HFF-Myc (cell line): ENCODE data around the gene PDE10A.

Experiments
- DNase-seq: peaks from one replicate; pipeline ENCODE4 v3.0.0-alpha.2; 2011; ENCODE audit warnings: low read depth; ENCODE audit errors: extremely low read depth
- H3K4me3 ChIP-seq: replicated peaks from 2 replicates; pipeline ENCODE4 v1.5.1; 2011; ENCODE audit warnings: low read depth, mild to moderate bottlenecking, control low read depth, low read length
- TF ChIP-seq, protein P1 (sequence below): IDR thresholded peaks from 2 replicates; pipeline ENCODE4 v1.5.1; 2012; ENCODE audit warnings: mild to moderate bottlenecking, low read depth, low read length, control low read depth; ENCODE audit errors: missing control alignments

Gene PDE10A

DNA sequence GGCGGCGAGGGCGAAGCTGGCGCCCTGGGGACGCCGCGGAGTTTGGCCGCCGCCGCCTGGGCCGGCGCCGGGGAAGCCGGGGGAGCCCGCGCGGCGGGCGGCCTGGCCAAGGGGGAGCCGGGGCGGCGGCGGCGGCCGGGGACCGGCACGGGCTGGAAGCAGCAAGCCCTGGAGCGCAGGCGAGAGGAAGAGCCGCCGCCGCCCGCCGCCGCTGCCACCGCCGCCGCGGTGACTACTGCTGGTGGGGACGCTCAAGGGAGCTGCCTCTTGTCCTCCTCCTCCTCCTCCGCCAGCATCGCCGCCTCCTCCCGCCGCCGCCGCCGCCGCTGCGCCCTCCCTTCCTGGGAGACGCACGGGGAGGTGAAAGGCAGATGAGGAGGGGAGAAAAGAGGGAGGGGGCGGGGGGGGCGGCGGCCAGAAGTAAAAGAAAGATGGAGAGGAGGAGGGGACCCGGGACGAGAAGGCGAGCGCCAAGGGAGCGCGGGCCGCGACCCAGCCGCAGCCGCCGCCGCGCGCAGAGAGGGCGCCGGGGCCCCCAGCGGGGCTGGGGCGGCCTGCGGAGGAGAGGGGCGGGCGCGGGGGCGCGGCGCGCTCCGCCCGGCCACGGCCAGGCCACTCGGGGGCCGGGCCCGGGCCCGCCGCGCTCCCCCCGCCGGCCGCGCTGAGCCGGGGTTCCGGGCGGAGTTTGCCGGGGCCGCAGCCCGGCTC, 846 bp downstream of the PDE10A start:
- H3K4me3 ChIP-seq, result no peak overlapping the region
- TF ChIP-seq, protein P1, sequence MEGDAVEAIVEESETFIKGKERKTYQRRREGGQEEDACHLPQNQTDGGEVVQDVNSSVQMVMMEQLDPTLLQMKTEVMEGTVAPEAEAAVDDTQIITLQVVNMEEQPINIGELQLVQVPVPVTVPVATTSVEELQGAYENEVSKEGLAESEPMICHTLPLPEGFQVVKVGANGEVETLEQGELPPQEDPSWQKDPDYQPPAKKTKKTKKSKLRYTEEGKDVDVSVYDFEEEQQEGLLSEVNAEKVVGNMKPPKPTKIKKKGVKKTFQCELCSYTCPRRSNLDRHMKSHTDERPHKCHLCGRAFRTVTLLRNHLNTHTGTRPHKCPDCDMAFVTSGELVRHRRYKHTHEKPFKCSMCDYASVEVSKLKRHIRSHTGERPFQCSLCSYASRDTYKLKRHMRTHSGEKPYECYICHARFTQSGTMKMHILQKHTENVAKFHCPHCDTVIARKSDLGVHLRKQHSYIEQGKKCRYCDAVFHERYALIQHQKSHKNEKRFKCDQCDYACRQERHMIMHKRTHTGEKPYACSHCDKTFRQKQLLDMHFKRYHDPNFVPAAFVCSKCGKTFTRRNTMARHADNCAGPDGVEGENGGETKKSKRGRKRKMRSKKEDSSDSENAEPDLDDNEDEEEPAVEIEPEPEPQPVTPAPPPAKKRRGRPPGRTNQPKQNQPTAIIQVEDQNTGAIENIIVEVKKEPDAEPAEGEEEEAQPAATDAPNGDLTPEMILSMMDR, result no peak
- no peak for DNase-seq

DNA sequence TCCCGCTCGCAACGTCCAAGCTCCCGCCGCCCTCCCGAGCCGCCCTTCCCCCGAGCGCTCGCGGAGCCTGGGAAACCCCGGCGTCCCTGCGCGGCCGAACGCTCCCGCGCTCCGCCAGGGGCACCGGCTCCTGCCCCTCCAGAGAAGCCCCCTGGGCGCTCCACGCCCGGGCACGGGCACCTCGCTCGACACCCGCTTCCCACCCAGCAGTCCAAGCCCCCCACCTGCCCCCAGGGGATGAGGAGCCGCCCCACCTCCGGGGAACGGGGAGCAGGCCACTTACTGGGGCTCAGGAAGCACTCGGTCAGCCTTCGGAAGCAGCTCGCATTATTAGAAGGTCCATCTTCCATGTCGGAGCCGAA, 1.4 kb downstream of the PDE10A start:
- DNase-seq, result no peak
- no peak overlapping the region for H3K4me3 ChIP-seq
- TF ChIP-seq, protein P1, result no peak

- no peak overlapping the region for H3K4me3 ChIP-seq
- TF ChIP-seq, protein P1, result no peak
- DNase-seq, result no peak
Observed at GRCh38 chr6:165660857-165661663, 2.0 kb downstream of the PDE10A start.

- H3K4me3 ChIP-seq, result no peak overlapping the region
- TF ChIP-seq, protein P1, result no peak
- no peak for DNase-seq
Observed at GRCh38 chr6:165659945-165660856, 2.8 kb downstream of the PDE10A start.

GRCh38 chr6:165658395-165659058, 4.5 kb downstream of the PDE10A start:
- TF ChIP-seq, protein P1, result no peak
- H3K4me3 ChIP-seq, result no peak overlapping the region
- no peak for DNase-seq

DNA sequence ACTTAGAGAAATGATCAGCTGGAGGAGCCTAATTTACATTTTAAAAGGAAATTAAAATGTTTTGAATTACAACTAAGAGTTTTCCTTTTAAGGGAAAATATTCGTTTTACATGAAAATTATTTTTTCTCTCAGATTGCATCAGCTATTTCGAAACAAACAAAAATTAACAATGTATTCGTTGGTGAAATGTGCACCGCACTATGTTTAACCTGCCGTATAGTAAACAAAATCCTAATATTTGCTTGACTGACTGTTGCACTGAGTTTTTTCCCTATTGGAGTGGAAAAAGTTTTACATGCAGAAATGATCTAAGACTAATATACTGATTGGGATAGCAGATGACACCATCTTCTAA, 5.7 kb downstream of the PDE10A start:
- TF ChIP-seq, protein P1, result no peak
- no peak for DNase-seq
- H3K4me3 ChIP-seq, result no peak overlapping the region
